Mesothelial cell of epicardium (in vitro differentiated cells): ENCODE measurements around the gene BPIFA2. TPM values are rescaled to one million over a fixed set of nuclear protein-coding genes. Genes with fewer than 3 reads are reported as not detected.

Experiments used
- DNase-seq, 2 experiments: peaks; one replicate each; pipeline ENCODE4 v3.0.0; 2021; ENCODE audit warnings: low spot score in 2 of 2; ENCODE audit not compliant: unreplicated experiment in 2 of 2
- H3K27ac Mint-ChIP-seq: 2 replicates; pipeline ENCODE4 v1.8.0; 2021; ENCODE audit warnings: mixed read lengths
- H3K27me3 Mint-ChIP-seq: 2 replicates; pipeline ENCODE4 v1.8.0; 2021; ENCODE audit warnings: low read depth, mixed read lengths
- H3K36me3 Mint-ChIP-seq: 2 replicates; pipeline ENCODE4 v1.8.0; 2021; ENCODE audit warnings: mixed read lengths
- H3K4me1 Mint-ChIP-seq: 2 replicates; pipeline ENCODE4 v1.8.0; 2021; ENCODE audit warnings: mixed read lengths
- H3K4me3 Mint-ChIP-seq: 2 replicates; pipeline ENCODE4 v1.8.0; 2021; ENCODE audit warnings: mild to moderate bottlenecking, moderate library complexity, mixed read lengths
- H3K9me3 Mint-ChIP-seq: 2 replicates; pipeline ENCODE4 v1.8.0; 2021; ENCODE audit warnings: mixed read lengths
- CTCF ChIP-seq: fragments of 200-600 bp; sonication (generic); IDR thresholded peaks from one replicate; pipeline ENCODE4 v1.5.0; 2021; ENCODE audit warnings: antibody characterized with exemption; ENCODE audit not compliant: unreplicated experiment
- total RNA-seq: library from RNA; stranded (reverse); gene quantifications from 3 replicates; pipeline ENCODE4 v1.2.1, GENCODE V29; 2021

BPIFA2 gene
- total RNA-seq, 1 donor from 2014 or later = not detected

- no peak for DNase-seq
- TF ChIP-seq CTCF = no peak
- peaks cover 13% of the 10 kb centered on the region for H3K9me3 Mint-ChIP-seq
- no peak overlapping the region for H3K4me3 Mint-ChIP-seq
- H3K4me1 Mint-ChIP-seq = no peaks in the 10 kb centered on the region
- H3K36me3 Mint-ChIP-seq = no peaks in the 10 kb centered on the region
- no peak overlapping the region for H3K27ac Mint-ChIP-seq
- peaks cover 51% of the 10 kb centered on the region for H3K27me3 Mint-ChIP-seq
Measured at GRCh38 chr20:33147299-33147698, 20.7 kb upstream of the BPIFA2 start.

- Mint-ChIP-seq H3K4me3 (no peak overlapping the region), H3K9me3 (peaks cover 6% of the 10 kb centered on the region), H3K27me3 (peaks cover 59% of the 10 kb centered on the region), H3K36me3 (no peaks in the 10 kb centered on the region), H3K27ac (no peak overlapping the region), H3K4me1 (no peaks in the 10 kb centered on the region)
- DNase-seq = peak in 1 of 2 experiments; percentile 14
- TF ChIP-seq CTCF = no peak
Measured at GRCh38 chr20:33148040-33148439, 19.9 kb upstream of the BPIFA2 start.

- DNase-seq = peak in 1 of 2 experiments; percentile 26
- H3K4me1 Mint-ChIP-seq = no peaks in the 10 kb centered on the region
- H3K27ac Mint-ChIP-seq = no peak overlapping the region
- peaks cover 71% of the 10 kb centered on the region for H3K27me3 Mint-ChIP-seq
- H3K4me3 Mint-ChIP-seq = no peak overlapping the region
- no peaks in the 10 kb centered on the region for H3K9me3 Mint-ChIP-seq
- H3K36me3 Mint-ChIP-seq = no peaks in the 10 kb centered on the region
- TF ChIP-seq CTCF = no peak
Measured at GRCh38 chr20:33154252-33154651, 13.7 kb upstream of the BPIFA2 start.

- H3K4me1 Mint-ChIP-seq = no peaks in the 10 kb centered on the region
- H3K4me3 Mint-ChIP-seq = no peak overlapping the region
- peak in 1 of 2 experiments; percentile 13 for DNase-seq
- H3K27ac Mint-ChIP-seq = no peak overlapping the region
- H3K9me3 Mint-ChIP-seq = no peaks in the 10 kb centered on the region
- no peaks in the 10 kb centered on the region for H3K36me3 Mint-ChIP-seq
- TF ChIP-seq CTCF = no peak
- peaks cover 66% of the 10 kb centered on the region for H3K27me3 Mint-ChIP-seq
Measured at GRCh38 chr20:33158637-33159385, 9.1 kb upstream of the BPIFA2 start.

GRCh38 chr20:33159713-33160112 is 8.2 kb upstream of the BPIFA2 start:
- H3K27ac Mint-ChIP-seq = no peak overlapping the region
- H3K36me3 Mint-ChIP-seq = no peaks in the 10 kb centered on the region
- TF ChIP-seq CTCF = no peak
- peaks cover 64% of the 10 kb centered on the region for H3K27me3 Mint-ChIP-seq
- H3K4me3 Mint-ChIP-seq = no peak overlapping the region
- peak in 1 of 2 experiments; percentile 29 for DNase-seq
- H3K9me3 Mint-ChIP-seq = no peaks in the 10 kb centered on the region
- H3K4me1 Mint-ChIP-seq = no peaks in the 10 kb centered on the region

GRCh38 chr20:33160681-33161080 is 7.3 kb upstream of the BPIFA2 start:
- Mint-ChIP-seq H3K27me3 (peaks cover 63% of the 10 kb centered on the region), H3K36me3 (no peaks in the 10 kb centered on the region), H3K4me3 (no peak overlapping the region), H3K9me3 (no peaks in the 10 kb centered on the region), H3K4me1 (no peaks in the 10 kb centered on the region), H3K27ac (no peak overlapping the region)
- DNase-seq = peak in 1 of 2 experiments; percentile 13
- TF ChIP-seq CTCF = no peak
